ENCODE measurements around the gene CLCN7. TPM values are rescaled to one million over a fixed set of nuclear protein-coding genes. Genes with fewer than 3 reads are reported as not detected.

CLCN7 gene
- polyA plus RNA-seq, 1 donor, result 93.6 TPM

GRCh38 chr16:1461146-1461545, 13.7 kb downstream of the CLCN7 start:
- Histone ChIP-seq H3K36me3 (ENCODE audit: control insufficient read depth, insufficient read depth, low read length) (peaks cover 47% of the 10 kb centered on the region), H3K27ac (ENCODE audit: low read length) (no peak overlapping the region), H3K9me3 (ENCODE audit: control insufficient read depth, low read depth, low read length) (peaks cover 6% of the 10 kb centered on the region), H3K4me1 (ENCODE audit: control insufficient read depth, insufficient read depth, low read length) (no peaks in the 10 kb centered on the region), H3K27me3 (ENCODE audit: control insufficient read depth, insufficient read depth, low read length) (no peaks in the 10 kb centered on the region), H3K4me3 (ENCODE audit: low read length) (no peak overlapping the region)
- DNase-seq, result no peak
- no CpG with 5 or more reads among the region's 24 CpGs for WGBS (ENCODE audit: insufficient coverage, low lambda C conversion rate)

- no peak for DNase-seq
- no peak overlapping the region for H3K27ac ChIP-seq (ENCODE audit: low read length)
- no peak overlapping the region for H3K4me3 ChIP-seq (ENCODE audit: low read length)
Measured at GRCh38 chr16:1460602-1461138, 14.2 kb downstream of the CLCN7 start.

GRCh38 chr16:1459967-1460366, 14.9 kb downstream of the CLCN7 start:
- Histone ChIP-seq H3K27ac (ENCODE audit: low read length) (no peak overlapping the region), H3K36me3 (ENCODE audit: control insufficient read depth, insufficient read depth, low read length) (peaks cover 58% of the 10 kb centered on the region), H3K9me3 (ENCODE audit: control insufficient read depth, low read depth, low read length) (peaks cover 6% of the 10 kb centered on the region), H3K4me1 (ENCODE audit: control insufficient read depth, insufficient read depth, low read length) (no peaks in the 10 kb centered on the region), H3K27me3 (ENCODE audit: control insufficient read depth, insufficient read depth, low read length) (no peaks in the 10 kb centered on the region), H3K4me3 (ENCODE audit: low read length) (no peak overlapping the region)
- DNase-seq, result no peak
- WGBS (ENCODE audit: insufficient coverage, low lambda C conversion rate), result no CpG with 5 or more reads among the region's 10 CpGs

More at GRCh38 chr16:1460602-1461138, 14.2 kb downstream of the CLCN7 start:
- Histone ChIP-seq H3K27me3 (ENCODE audit: control insufficient read depth, insufficient read depth, low read length) (no peaks in the 10 kb centered on the region), H3K9me3 (ENCODE audit: control insufficient read depth, low read depth, low read length) (peaks cover 6% of the 10 kb centered on the region), H3K4me1 (ENCODE audit: control insufficient read depth, insufficient read depth, low read length) (no peaks in the 10 kb centered on the region), H3K36me3 (ENCODE audit: control insufficient read depth, insufficient read depth, low read length) (peaks cover 51% of the 10 kb centered on the region)
- no CpG with 5 or more reads among the region's 30 CpGs for WGBS (ENCODE audit: insufficient coverage, low lambda C conversion rate)

GRCh38 chr16:1458977-1459341, 15.9 kb downstream of the CLCN7 start:
- Histone ChIP-seq H3K4me3 (ENCODE audit: low read length) (no peak overlapping the region), H3K36me3 (ENCODE audit: control insufficient read depth, insufficient read depth, low read length) (peaks cover 63% of the 10 kb centered on the region), H3K9me3 (ENCODE audit: control insufficient read depth, low read depth, low read length) (peaks cover 6% of the 10 kb centered on the region), H3K4me1 (ENCODE audit: control insufficient read depth, insufficient read depth, low read length) (no peaks in the 10 kb centered on the region), H3K27me3 (ENCODE audit: control insufficient read depth, insufficient read depth, low read length) (no peaks in the 10 kb centered on the region), H3K27ac (ENCODE audit: low read length) (no peak overlapping the region)
- no peak for DNase-seq
- WGBS (ENCODE audit: insufficient coverage, low lambda C conversion rate), result no CpG with 5 or more reads among the region's 14 CpGs

GRCh38 chr16:1458336-1458976, 16.4 kb downstream of the CLCN7 start:
- no peaks in the 10 kb centered on the region for H3K27me3 ChIP-seq (ENCODE audit: control insufficient read depth, insufficient read depth, low read length)
- H3K36me3 ChIP-seq (ENCODE audit: control insufficient read depth, insufficient read depth, low read length), result peaks cover 64% of the 10 kb centered on the region
- peaks cover 6% of the 10 kb centered on the region for H3K9me3 ChIP-seq (ENCODE audit: control insufficient read depth, low read depth, low read length)
- DNase-seq, result no peak
- no peak overlapping the region for H3K27ac ChIP-seq (ENCODE audit: low read length)
- WGBS (ENCODE audit: insufficient coverage, low lambda C conversion rate), result no CpG with 5 or more reads among the region's 26 CpGs
- H3K4me1 ChIP-seq (ENCODE audit: control insufficient read depth, insufficient read depth, low read length), result no peaks in the 10 kb centered on the region
- H3K4me3 ChIP-seq (ENCODE audit: low read length), result no peak overlapping the region

- peaks cover 70% of the 10 kb centered on the region for H3K36me3 ChIP-seq (ENCODE audit: control insufficient read depth, insufficient read depth, low read length)
Measured at GRCh38 chr16:1457489-1458245, 17.2 kb downstream of the CLCN7 start.

GRCh38 chr16:1456951-1457350, 17.9 kb downstream of the CLCN7 start:
- Histone ChIP-seq H3K36me3 (ENCODE audit: control insufficient read depth, insufficient read depth, low read length) (peaks cover 77% of the 10 kb centered on the region), H3K27me3 (ENCODE audit: control insufficient read depth, insufficient read depth, low read length) (no peaks in the 10 kb centered on the region), H3K4me3 (ENCODE audit: low read length) (no peak overlapping the region), H3K4me1 (ENCODE audit: control insufficient read depth, insufficient read depth, low read length) (no peaks in the 10 kb centered on the region), H3K9me3 (ENCODE audit: control insufficient read depth, low read depth, low read length) (peaks cover 6% of the 10 kb centered on the region), H3K27ac (ENCODE audit: low read length) (no peak overlapping the region)
- no peak for DNase-seq
- WGBS (ENCODE audit: insufficient coverage, low lambda C conversion rate), result no CpG with 5 or more reads among the region's 16 CpGs

More at GRCh38 chr16:1457489-1458245, 17.2 kb downstream of the CLCN7 start:
- Histone ChIP-seq H3K9me3 (ENCODE audit: control insufficient read depth, low read depth, low read length) (peaks cover 6% of the 10 kb centered on the region), H3K27ac (ENCODE audit: low read length) (no peak overlapping the region), H3K27me3 (ENCODE audit: control insufficient read depth, insufficient read depth, low read length) (no peaks in the 10 kb centered on the region), H3K4me3 (ENCODE audit: low read length) (no peak overlapping the region), H3K4me1 (ENCODE audit: control insufficient read depth, insufficient read depth, low read length) (no peaks in the 10 kb centered on the region)
- whole genome bisulfite sequencing (ENCODE audit: insufficient coverage, low lambda C conversion rate), result no CpG with 5 or more reads among the region's 42 CpGs
- DNase-seq, result no peak

GRCh38 chr16:1455190-1456171, 19.3 kb downstream of the CLCN7 start:
- H3K36me3 ChIP-seq (ENCODE audit: control insufficient read depth, insufficient read depth, low read length), result peaks cover 79% of the 10 kb centered on the region
- peaks cover under 1% of the 10 kb centered on the region for H3K9me3 ChIP-seq (ENCODE audit: control insufficient read depth, low read depth, low read length)
- no peaks in the 10 kb centered on the region for H3K4me1 ChIP-seq (ENCODE audit: control insufficient read depth, insufficient read depth, low read length)
- H3K27me3 ChIP-seq (ENCODE audit: control insufficient read depth, insufficient read depth, low read length), result no peaks in the 10 kb centered on the region
- DNase-seq, result no peak
- WGBS (ENCODE audit: insufficient coverage, low lambda C conversion rate), result no CpG with 5 or more reads among the region's 41 CpGs
- H3K27ac ChIP-seq (ENCODE audit: low read length), result no peak overlapping the region
- no peak overlapping the region for H3K4me3 ChIP-seq (ENCODE audit: low read length)

- DNase-seq, result no peak
- Histone ChIP-seq H3K36me3 (ENCODE audit: control insufficient read depth, insufficient read depth, low read length) (peaks cover 80% of the 10 kb centered on the region), H3K27ac (ENCODE audit: low read length) (no peak overlapping the region), H3K27me3 (ENCODE audit: control insufficient read depth, insufficient read depth, low read length) (no peaks in the 10 kb centered on the region), H3K9me3 (ENCODE audit: control insufficient read depth, low read depth, low read length) (no peaks in the 10 kb centered on the region), H3K4me1 (ENCODE audit: control insufficient read depth, insufficient read depth, low read length) (no peaks in the 10 kb centered on the region), H3K4me3 (ENCODE audit: low read length) (no peak overlapping the region)
- WGBS (ENCODE audit: insufficient coverage, low lambda C conversion rate), result no CpG with 5 or more reads among the region's 17 CpGs
Measured at GRCh38 chr16:1454561-1454960, 20.3 kb downstream of the CLCN7 start.

- Histone ChIP-seq H3K27ac (ENCODE audit: low read length) (no peak overlapping the region), H3K4me1 (ENCODE audit: control insufficient read depth, insufficient read depth, low read length) (no peaks in the 10 kb centered on the region), H3K36me3 (ENCODE audit: control insufficient read depth, insufficient read depth, low read length) (peaks cover 87% of the 10 kb centered on the region), H3K4me3 (ENCODE audit: low read length) (no peak overlapping the region), H3K27me3 (ENCODE audit: control insufficient read depth, insufficient read depth, low read length) (no peaks in the 10 kb centered on the region), H3K9me3 (ENCODE audit: control insufficient read depth, low read depth, low read length) (no peaks in the 10 kb centered on the region)
- no CpG with 5 or more reads among the region's 19 CpGs for WGBS (ENCODE audit: insufficient coverage, low lambda C conversion rate)
- no peak for DNase-seq
Measured at GRCh38 chr16:1453316-1453715, 21.5 kb downstream of the CLCN7 start.
